ENCODE data around the gene CALU.

CALU gene

DNA sequence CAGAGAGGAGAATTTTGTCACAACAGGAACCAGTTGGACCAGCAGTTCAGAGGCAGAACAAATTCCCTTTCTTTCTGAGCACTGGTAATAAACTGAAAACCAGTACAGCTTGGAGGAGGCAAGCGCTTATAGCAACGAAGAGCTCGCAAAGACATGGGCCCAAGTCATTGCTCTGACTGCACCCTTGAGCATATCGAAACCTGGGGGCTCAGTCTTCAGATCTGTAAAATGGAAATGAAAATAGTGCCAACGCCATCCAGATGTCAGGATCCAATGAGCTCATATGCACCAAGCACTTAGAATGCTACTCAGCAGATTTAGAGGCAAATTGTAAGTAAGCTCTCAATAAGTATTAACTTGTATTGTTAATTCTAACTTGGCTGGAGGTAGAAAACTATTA, 14.4 kb upstream of the CALU start:
- no peak for DNase-seq (ENCODE audit: low read depth)

DNA sequence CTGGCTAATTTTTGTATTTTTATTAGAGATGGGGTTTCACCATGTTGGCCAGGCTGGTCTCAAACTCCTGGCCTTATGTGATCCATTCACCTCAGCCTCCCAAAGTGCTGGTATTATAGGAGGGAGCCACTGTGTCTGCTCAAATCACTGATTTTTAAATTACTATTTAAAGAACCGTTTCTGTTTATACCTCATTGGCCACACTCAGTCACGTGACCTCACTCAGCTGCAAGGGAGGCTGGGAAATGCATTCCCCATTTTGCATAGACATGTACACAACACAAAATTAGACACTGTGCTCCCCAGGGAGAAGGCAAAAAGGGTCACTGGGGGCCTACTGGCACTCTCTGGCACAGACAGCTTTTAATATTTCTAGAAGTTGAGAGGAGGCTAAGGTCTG, 13.6 kb upstream of the CALU start:
- DNase-seq (ENCODE audit: low read depth), result no peak

DNA sequence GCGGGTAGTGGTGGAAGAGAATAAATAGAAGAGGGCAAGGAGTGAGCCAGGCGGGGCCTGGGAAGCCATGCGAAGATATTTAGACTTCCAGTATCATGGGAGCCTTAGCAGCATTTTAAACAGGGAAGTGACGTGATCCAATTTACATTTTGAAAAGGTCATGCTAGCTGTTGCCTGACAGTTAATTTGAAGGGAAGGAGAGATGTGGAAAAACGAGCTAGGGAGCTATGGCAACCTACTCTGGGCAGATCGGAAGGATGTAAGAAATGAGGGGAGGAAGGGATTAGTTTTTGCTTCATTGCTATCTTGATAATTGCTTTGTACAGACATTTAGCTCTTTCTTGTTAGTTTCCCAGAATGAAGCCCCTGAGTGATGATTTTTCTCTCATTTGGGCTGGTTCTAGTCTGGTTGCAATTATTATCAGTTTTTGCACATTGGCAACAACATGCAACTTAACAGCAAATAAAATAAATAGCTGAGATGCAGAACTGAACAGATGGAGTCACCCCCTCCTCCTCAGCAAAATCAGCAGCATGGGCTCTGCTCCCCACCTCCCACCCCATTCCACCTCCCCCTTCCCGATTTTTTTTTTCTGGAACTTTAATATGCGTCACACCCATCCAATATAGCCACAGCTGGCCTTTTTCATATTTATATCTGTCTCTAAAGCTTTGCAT, 13.0 kb upstream of the CALU start:
- DNase-seq (ENCODE audit: low read depth), result no peak

DNA sequence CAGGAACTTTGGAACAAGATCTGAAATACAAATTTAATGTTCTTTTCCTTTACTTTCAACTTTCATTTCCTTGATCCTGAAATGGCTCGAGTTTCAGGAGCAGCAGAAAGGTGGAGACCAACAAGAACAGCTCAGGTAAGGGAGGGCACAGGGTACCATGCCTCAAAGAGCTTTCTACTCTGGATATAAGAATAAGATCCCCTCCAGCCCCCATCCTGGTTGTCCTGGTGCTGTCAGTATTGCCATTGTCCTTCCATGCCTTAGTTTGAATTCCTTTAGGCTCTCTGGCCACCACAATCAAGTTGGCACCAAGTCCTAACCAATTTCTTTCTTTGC, 12.5 kb upstream of the CALU start:
- DNase-seq (ENCODE audit: low read depth), result no peak

DNA sequence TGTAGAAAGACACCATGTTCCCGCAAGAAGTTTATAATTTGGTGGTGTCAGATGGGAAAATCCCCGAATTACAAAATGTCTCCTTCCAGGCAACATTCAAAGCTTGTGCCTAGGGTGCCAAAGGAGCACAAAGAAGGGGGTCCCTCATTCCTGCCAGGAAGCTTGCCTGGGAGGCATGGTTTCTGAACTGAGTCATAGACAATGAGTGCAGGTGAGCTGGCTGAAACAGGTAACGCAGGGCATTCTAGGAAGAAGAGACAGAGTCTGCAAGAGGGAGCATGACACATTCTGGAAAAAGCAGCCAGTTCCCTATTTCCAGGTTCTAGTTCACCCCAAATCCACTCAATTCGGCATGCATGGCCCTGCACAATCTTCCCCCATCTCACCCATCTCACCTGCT, 11.9 kb upstream of the CALU start:
- DNase-seq (ENCODE audit: low read depth), result no peak

DNA sequence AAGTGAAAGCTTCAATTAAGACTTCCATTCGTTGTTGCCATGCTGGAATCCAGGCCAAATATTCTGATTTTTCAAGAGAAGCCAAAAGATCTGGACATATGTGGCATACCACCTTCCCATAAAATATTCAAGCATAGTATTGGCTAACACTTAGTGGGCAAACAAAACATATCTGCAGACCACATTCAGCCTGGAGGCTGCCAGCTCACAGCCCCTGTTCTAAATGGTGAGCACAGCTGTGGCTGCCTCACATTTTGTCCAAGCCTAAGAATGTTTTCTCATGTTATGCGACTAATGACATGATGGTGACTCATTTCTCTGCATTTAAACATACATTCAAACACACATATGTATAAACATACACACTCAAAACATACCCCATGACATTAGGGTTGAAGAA, 10.6 kb upstream of the CALU start:
- DNase-seq (ENCODE audit: low read depth), result no peak

DNA sequence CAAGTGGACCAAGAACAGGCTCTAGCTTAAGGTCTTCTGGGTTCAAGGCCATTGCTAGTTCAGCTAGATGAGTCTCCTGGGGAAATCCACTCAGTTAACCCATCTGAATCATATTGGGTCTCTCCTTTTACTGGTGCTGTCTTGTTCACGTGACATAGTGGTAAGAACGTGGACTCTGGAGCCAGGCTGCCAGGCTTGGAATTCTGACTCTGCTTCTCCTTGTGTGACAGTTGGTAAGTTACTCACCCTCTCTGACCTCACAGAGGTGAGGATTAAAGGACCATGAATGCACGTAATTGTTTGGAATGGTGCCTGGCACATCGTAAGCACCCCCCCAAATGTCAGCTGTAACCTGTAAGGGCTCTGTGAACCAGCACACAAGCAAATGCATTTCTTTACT, 9.7 kb upstream of the CALU start:
- no peak for DNase-seq (ENCODE audit: low read depth)

DNA sequence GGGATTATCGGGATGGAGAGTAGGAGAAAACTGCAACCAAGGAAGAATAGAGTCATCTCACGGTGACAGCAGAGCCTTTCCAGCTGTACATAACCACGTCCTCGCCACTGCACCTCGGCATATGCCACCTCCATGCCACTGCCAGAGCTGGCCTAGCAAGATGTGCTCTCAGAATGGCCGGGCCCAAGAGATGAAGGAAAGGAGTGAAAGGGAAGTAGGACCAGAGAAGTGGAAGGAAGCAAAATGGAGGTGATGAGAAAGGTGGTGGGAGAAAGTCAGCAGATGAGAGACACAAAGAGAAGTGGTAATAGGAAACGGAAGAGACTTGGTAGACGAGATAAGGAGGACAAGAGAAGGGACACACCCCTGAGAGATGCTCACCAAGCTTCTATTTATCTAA, 8.0 kb upstream of the CALU start:
- DNase-seq (ENCODE audit: low read depth), result no peak

DNA sequence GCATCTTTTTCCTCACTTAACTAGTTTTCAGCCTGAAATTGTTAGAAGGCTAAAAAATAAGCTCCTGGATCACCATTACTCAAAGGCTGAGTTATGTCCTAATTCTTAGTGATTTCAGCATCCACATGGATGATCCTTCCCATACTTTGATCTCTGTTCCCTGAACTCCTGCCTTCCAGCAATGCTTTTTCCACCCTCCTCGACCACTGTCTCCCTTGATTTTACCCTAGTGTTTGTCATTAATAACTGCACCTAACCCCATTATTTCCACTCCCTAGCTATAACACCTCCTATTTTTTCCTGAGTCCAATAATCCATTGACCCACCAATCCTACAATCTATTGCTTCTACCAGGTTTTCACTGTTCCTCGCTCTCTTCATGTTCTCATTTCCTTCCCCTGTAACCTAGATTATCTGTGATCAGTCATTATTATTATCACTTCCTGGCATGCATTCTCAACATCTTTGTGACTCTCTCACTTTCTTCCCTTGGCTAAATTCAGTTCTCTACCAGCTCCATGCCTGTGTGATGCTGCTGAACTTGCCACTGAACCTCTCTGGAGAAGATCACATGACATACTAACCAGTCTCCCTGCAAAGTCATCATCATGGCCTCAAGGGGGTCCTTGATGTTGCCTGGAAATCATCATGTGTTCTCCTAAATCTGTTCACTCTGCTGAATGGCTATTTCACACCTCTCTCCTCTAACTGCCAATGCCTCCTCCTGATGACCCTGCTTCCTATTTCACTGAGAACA, 6.5 kb upstream of the CALU start:
- no peak for DNase-seq (ENCODE audit: low read depth)

DNA sequence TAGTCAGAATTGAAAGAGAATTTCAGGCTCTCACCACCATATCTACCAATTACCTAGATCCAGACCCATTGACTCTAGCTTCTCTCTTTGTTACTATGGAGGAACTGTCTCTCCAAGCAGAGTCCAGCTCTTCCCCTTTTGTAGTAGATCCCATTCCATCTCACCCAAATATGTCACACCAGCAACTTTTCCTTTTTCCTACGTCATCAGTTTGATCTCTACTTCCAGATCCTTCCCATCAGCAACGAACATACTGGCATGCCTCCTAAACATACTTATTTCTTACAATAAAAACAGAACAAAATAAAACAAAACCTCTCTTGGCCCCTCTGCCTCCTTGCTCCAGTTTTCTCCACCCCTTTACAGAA, 5.9 kb upstream of the CALU start:
- no peak for DNase-seq (ENCODE audit: low read depth)

DNA sequence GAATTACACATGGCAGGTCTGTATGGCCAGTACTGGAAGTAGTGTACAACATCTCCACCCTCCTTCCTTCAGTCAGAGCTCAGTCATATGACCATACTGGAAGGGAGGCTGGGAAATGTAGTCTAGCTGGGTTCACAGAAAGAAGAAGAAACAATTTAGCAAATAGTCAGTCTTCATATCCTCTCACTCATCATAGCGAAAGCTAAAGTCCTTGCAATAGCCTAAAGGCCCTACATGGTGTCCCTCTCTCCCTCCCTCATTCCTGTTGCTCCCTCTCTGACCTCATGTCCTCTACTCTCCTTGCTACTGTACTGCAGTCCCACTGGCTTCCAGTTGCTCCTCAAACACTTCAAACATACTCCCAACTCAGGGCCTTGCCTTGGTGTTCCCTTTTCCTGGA, 4.3 kb upstream of the CALU start:
- no peak for DNase-seq (ENCODE audit: low read depth)

DNA sequence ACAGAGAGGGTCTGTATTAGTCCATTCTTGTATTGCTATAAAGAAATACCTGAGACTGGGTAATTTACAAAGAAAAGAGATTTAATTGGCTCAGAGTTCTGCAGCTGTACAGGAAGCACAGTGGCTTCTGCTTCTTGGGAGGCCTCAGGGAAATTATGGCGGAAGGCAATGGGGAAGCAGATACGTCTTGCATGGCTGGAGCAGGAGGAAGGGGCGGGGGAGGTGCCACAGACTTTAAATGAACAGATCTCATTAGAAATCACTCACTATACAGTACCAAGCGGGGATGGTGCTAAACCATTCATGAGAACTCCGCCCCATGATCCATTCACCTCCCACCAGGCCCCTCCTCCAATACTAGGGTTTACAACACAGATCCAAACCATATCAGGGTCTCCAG, 3.7 kb upstream of the CALU start:
- DNase-seq (ENCODE audit: low read depth), result no peak

DNA sequence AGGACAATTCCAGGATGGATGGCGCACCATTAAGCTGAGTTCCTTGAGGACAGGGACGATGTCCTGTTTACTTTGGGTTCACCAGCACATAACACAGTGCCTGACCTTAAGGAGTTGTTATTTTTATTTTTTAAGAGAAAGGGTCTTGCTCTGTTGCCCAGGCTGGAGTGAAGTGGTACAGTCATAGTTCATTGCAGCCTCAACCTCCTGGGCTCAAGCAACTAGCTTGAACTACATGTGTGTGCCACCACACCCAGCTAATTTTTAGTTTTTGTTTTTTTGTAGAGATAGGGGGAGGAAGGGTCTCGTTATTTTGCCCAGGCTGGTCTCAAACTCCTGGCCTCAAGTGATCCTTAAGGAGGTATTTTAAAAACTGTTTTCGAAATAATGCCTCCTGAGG, 1.7 kb upstream of the CALU start:
- DNase-seq (ENCODE audit: low read depth), result no peak

DNA sequence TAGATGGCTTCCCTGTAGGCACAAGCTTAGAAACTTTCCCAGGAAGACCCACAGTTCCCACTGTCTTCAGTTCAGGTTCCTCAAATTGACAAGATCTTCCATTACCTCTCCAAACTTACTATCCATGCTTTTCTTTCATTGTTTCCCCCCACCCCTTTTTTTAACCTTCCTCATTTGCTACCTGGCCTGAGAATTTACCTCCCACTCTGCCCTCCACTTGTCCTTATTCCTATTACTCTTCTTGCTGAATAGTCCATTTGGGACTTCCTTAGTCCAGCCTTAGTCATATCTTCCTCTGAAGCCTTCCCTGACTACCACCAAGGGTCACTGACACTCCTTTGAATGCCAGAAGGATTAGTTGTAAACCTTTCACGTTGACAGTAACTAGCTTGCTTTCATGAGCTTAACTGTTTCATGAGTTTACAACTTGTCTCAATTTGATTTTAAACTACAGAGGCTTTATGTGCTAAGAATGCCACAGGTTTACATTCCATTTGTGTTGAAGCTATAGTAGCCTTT, 1.2 kb upstream of the CALU start:
- no peak for DNase-seq (ENCODE audit: low read depth)

DNA sequence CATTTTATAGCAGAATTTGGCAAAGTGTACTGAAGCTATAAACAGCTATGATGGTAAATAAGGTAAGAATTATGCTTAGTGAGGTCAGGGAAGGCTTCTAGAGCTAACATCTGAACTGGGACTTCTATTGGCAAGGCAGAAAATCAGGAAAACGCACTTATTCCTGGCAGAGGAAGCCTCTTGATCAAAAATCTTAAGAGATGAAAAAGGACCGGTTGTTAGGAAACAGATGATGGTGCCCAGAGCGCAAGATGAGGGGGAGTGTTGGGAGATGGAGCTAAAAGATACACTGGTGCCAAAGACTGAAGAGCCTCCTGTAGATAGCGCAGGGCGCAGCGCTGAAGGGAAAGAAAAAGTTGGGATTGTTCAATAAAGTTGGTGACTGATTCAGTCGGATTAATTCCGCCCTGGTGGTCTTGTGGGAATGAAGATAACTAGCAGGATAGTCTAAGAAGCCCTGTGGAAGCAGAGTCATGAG, 550 bp upstream of the CALU start:
- DNase-seq (ENCODE audit: low read depth), result no peak

DNA sequence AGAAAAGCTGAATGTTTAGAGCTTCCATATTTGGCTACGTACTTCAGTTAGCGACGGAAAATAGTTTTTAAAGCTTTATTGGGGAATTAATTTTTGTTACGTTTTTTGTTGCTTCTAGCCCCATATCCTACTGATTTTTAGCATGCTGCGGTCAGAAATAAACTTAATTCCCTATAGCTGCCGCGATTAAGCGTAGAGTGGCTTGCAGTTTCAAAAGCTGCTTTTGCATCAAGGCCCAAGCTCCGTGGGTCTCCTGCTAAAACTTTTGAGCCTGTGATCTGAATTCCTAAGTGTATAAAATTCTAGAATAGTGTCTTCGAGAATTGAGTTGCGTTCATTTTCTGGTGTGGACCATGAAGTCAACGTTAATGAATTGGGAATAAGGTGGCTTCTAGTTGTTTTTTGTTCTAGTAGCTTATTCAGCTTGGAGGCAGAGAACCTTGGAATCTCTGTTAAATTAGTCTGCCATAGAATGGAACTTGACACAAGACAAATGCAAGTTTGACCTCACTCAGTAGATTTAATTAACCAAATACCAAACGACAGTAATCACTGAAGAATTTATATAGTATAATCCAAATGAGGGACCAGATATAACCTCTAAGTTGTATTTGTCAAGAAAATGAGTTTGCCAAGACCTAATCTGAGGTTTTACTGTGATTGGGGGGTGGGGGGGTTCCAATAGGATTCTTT, 977 bp downstream of the CALU start:
- no peak for DNase-seq (ENCODE audit: low read depth)

DNA sequence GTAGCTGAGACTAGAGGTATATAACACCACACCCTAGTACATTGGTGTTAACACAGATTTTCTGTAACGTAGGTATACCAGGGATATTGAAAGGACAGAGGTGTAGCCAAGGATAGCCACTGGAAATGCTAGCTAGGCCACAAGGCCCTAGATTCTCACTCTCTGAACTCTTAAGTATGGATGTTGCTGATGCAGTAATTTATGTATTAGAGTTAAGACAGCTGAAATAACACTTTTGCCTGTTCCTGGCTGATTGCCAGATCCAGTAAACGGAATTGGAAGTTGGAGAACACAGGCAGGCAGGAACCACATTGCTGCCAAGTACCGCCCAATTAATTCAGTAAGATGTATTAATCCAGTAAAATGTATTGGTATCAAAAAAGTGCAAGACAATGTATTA, 1.8 kb downstream of the CALU start:
- no peak for DNase-seq (ENCODE audit: low read depth)

DNA sequence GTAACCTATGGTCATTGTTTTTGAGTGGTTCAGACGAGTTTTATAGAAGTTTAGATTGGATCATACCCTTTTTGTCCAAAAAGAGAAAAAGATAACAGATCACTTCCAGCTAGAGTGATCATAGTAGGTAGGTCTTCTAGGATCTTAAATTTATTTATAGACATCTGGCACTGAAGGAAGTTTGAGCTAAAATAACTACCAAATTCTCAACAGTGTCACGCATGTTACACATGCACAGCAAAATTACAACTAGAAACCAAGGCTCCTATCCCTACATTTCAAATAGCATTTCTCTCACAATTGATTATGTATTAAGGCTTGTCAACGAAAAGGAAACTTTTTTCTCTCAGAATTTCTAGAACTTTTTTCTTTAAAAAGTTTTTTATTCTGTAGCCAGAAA, 2.3 kb downstream of the CALU start:
- DNase-seq (ENCODE audit: low read depth), result no peak

DNA sequence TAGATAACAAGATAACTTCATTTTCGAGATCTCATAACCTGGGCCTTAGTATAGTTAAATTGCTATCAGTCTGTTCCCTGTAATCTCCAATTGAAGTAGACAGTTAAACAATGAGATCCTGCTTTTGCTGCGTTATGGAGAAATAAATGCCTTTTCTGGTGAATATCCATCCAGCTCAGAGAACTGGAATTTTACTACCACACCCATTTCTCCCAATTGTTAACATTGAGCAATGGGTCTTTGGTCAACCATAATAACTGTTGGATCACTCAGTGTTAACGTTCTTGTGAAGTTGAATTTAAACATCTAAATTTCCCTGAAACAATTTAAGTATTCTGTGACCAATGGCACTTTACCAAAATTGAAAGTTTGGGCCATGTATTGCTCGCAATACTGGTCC, 3.0 kb downstream of the CALU start:
- DNase-seq (ENCODE audit: low read depth), result no peak

DNA sequence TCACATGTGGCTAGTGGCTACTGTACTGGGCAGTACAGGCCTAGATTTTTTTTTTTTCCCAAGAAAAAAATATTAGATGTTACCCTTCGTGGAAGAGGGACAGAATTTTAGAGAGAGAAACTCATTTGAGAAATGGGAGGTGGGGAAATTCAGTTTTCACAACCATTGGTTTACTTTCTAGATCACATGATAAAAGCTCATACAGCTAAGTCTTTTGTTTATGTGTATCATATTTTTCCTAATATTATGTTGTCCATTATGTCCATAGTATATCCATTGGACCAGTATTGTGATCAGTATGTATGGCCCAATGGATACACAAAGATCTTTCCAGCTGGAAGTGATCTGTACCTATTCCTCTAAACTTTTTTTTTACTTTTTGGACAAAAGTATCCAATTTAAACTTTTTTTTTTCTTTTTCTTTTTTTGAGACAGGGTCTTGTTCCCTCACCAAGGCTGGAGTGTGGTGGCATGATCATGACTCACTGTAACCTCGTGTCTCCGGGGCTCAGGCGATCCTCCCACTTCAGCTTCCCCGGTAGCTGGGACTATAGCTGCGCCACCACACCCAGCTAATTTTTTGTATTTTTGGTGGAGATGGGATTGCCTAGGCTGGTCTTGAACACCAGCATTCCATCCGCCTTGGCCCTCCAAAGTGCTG, 4.1 kb downstream of the CALU start:
- no peak for DNase-seq (ENCODE audit: low read depth)

DNA sequence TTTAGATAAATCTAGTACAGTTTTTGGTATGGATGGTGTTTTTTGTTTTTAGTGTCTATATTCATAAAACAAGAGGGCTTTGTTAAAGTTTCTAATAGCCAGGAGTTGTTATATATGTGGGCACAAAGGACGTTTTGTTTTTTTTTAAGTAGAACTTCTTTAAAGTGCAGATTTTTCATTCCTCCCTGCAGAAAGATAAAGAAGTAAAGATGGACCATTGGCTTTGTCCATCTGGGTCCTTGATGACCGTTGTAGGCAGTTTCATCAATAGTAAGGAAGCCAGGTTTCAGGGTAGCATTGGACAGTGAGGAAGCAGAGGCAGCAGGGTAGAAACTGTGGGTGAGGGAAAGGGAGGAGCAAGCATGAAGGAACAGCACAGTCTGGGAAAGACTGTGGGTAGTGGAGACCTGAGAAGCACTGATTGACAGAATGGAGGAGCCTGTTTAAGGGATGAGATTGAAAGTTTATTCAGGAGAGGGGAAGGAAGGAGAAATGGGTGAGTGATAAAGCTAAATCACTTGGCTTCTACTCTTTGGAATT, 5.3 kb downstream of the CALU start:
- no peak for DNase-seq (ENCODE audit: low read depth)

DNA sequence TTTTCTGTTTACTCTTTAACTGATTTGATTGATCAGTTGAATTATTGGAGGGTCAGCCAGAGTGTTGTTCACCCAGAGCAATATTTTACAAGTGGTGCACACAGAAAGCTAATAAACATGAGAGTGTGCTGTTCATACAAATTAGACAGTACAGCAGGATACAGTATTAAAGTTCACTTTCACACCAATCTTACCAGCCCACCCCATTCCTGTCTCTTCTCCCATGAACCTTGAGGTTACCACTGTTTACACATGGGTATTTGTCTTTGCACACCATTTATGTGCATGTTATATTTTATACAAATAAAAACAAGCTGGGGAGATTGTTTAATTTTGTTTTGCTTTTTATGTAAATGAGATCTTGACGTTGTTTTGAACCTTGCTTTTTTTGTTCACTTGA, 6.5 kb downstream of the CALU start:
- DNase-seq (ENCODE audit: low read depth), result no peak

All from T follicular helper cell (primary cell).